SHP77 treated with DMSO at 0.1 percent for 48 hours (cell line): ENCODE data around the gene ANKH.
"Not testable (repeated sequence)": the region's sequence is repeated elsewhere in the genome, so short reads cannot be mapped to it uniquely, and the experiment has no call there.

Source experiments
- DNase-seq: peaks from one replicate; lab custom pipeline; 2025; lab: John Stamatoyannopoulos, UW

ANKH gene

DNA sequence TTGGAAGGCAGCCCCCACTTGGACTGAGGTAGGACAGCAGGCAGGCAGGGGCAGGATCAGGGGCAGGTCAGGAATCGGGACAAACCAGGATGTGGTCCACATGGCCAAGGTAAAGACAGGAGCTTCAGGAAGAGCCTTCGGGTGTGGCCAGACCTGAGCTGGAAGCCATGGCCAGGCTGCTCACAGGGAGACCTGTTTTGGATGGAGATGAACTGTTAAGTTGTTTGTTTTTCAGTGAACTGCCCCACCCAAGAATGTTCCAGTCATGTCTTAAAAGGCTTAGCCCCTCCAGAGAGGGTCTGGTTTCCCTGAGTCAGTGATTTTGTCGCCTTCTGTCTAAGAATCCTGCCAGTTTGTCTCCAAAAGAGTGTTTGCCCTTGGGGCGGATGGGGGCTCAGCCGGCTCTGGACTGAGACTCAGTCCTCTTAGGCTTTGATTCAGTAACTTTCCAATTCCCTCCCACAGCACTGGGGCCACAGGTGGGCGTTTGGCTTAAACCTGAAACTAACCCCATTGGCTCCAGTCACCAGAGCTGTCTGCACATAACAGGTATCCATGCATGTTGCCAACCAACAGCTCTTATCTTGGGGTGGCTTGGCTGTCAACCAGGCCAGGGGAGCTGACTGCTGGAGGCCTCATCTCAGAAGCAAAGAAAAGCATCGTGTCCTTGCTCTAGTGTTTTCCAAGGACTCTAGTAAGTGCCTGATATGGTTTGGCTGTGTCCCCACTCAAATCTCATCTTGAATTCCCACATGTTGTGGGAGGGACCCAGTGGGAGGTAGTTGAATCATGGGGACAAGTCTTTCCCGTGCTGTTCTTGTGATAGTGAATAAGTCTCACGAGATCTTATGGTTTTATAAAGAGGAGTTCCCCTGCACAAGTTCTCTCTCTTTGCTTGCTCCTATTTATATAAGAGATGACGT is 11.3 kb upstream of the ANKH start:
- no peak for DNase-seq

DNA sequence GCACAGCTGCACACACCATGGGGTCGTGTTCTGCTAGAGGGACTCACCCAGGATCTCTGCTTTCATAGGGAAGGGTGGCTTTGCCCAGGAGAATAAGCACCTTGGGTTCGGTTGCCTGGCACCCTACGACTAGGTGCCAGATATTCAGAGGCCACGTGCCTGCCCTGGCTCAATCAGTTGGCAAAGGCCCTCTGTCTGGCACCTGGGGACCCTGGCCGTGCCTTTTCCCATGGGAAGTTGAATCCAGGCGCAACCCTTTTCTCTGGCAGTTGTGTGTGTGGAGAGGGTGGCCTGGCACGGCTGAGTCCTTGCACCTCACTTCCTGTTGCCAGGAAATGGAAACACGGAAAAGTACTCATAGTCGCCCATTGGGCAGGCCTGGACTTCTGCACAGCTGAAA is 10.2 kb upstream of the ANKH start:
- DNase-seq: no peak

DNA sequence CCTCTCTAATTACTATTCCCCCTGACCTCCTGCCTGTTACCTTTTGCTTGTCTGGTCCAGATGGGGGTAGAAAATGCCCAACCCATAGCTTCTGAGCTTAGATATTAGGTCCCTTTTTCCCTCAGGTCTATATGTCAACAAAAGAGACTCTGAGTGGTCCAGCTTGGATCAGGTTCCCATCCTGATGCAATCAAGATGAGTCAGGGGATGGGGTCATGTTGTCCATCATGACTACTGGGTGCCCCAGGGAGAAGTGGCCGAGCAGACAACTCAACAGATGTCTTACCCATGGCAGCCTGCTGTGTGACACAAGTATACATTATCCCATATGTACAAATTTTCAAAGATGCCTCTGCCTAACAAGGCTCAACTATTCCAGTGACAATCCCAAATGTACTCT is 9.1 kb upstream of the ANKH start:
- DNase-seq: no peak

DNA sequence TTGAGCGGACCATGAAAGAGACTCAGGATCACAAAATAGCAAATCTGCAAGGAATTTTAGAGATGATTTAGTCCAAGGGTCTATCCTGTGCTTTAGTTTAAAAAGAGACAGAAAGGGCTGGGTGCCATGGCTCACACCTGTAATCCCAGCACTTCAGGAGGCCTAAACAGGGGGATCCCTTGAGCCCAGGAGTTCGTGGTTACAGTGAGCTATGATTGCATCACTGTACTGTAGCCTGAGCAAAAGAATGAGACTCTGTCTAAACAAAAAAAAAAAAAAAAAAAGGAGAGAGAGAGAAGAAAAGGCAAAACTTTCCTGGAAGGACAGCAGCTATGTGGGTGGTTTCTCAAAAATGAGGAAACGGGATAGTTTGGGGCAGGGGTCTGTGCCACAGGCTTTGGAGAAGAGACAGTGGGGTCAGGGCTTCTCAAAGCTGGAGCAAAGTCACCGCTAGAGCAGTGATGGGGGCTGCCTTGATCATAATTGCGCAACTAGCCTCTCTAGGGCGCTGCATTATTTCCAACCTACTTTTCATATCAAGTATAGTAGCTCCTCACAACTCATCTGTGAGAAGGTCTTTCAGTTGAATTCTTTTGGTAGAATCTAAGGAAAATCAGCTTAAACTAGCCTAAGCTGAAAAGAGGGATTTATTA is 8.5 kb upstream of the ANKH start:
- no peak for DNase-seq

DNA sequence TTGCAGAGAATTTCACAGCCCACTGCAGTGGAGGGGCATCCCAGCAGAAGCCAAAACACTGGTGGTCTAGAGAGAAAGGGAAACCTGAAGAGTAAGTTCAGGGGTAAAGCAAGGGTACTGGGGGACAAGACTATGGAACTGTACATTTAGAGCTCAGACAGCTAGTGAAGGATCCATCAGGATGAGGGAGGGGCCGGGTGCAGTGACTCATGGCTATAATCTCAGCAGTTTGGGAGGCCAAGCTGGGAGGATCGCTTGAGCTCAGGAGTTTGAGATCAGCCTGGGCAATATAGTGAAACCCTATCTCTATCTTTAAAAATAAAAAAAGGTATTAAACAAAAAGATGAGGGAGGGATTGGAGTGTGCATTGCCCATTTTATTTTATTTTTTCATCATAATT is 7.8 kb upstream of the ANKH start:
- no peak for DNase-seq

DNA sequence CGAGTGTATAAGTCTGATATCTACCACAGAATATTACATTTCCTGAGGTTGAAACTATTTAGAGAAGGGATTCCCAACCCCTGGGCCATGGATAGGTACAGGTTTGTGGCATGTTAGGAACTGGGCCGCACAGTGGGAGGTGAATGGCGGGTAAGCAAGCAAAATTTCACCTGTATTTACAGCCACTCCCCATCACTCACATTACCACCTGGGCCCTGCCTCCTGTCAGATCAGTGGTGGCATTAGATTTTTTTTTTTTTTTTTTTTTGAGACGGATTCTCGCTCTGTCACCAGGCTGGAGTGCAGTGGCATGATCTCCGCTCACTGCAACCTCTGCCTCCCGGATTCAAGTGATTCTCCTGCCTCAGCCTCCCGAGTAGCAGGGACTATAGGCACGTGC is 6.6 kb upstream of the ANKH start:
- not testable (repeated sequence) for DNase-seq

DNA sequence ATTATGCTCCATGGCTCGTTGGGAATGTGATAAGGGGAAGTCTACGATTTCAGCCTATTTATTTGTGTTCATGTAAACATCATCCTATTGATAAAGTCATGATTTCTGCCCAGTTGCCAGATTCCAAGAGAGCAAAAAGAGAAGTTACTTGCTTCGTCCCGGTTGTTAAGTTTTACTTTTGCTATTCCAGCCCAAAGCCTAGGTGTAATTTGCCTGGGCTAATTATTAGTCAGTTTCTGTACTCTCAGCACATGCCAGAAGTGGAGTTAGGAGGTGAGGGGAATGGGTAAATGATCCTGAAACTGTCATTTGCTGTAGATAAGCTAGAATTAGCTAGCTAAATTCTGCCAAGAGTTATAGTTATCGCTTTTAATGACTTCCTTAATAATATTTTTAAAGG is 4.5 kb upstream of the ANKH start:
- DNase-seq: no peak

DNA sequence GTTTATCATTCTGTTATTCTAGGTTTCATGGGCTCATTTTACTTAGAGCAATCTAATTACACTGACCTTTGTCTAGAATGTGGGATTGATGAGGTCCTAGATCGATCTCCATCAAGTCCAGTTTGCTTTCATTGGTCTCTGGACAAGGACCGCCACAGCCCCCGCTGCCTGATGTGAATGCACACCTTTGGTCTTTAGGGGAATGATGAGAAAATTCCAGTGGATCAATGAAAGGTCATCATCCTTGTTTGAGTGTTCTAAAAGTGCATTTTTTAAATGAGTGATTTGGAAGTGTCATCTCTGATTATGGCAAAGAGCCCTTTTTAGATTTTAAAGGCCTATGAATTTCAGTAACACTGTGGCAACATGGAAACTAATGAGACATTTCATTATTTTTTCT is 2.2 kb upstream of the ANKH start:
- DNase-seq: no peak

DNA sequence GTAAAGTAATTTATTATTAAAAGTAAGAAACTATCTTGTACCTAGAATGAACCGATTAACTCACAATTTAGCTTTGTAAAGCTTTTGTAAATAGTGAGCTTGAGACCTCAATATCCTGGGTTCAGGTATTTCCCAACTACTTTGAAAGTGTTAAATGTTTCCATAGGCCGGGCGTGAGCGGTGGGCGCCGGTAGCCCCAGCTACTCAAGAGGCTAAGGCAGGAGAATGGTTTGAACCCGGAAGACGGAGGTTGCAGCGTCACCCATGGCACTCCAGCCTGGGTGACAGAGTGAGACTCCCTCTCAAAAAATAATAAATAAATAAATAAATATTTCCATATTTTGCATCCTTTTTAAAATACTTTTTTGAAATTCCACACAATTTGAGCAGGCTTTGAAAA is 1.5 kb upstream of the ANKH start:
- DNase-seq: no peak

DNA sequence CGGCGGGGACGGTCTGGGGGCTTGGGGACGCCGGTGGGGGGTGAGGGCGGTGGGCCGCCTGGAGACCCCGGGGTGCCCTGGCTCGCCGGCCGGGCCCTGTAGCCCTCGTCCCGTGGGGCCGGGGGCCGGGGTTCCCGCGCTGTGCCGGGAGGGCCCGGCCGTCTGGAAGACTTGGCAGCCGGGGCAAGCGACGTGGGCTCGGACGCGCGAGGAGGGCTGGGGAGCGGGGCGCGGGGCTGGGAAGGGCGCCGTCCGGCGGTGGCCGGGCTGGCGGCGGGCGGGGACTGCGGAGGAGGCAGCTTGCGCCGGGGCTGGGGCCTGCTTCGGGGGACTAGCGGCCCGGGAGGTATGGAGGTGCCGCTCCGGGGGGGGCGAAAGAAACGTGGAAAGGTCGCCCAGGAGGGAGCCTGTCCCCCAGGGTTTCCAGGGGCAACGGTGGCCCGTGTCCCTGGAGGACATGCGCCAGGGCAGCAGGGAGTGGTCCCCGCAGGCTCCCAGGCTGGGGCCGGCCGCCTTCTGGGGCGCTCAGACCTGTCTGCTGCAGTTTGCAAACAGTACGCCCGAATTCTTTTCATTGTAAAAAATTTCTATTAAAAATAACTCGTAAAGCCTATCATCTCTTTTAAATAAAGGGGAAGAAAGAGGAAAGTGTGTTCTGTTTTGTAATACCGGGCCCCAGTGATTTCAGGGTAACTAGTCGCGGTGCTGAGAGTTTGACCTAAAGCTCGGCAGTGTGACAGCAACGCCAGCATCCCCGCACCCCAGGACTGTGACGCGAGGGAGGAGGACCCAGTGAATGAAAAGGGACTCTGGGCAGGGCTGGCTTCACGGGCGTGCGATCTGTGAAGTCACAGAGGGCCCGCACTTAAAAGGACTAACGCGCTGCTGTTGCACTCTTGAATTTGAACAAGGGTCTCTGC is 752 bp upstream of the ANKH start:
- peak; percentile 74 for DNase-seq

DNA sequence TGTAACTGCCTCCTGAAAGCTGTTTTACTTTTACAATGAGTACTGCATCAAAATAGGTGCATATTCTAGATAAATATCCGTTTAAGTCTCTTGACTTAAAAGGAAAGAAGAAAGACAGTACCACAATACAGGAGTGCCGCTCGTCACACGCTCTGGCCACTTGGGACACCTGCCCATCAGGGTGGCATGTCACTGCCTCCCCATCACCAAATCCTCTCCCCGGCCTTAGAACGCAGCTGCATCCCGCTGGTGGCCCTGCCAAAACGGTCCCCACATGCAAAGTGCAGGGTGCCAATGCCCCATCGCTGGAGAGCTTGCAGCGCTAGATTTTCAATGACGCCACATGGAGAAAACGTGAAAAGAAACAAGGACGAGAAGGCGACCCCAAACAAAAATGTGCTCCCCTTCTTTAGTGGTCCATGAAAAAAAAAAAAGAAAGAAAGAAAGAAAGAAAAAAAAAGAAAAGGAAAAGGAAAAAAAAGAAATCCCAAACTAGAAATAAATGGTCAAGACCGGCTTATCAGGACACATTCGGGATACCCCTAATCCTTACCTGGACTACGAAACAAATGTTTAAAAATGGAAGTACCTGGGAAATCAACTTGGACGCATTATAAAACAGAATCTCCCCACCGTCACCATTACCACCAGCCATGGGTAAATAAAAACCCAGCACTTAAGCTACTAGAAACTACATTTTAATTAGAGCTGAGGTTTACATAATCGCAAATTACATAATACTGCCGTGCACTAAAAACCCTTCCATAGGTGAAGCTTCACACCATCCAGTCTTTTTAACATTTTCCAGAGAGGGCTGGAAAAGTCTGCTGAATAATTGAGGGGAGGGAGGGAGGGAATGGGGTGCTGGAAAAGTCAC is 1.0 kb downstream of the ANKH start:
- peak; percentile 42 for DNase-seq

DNA sequence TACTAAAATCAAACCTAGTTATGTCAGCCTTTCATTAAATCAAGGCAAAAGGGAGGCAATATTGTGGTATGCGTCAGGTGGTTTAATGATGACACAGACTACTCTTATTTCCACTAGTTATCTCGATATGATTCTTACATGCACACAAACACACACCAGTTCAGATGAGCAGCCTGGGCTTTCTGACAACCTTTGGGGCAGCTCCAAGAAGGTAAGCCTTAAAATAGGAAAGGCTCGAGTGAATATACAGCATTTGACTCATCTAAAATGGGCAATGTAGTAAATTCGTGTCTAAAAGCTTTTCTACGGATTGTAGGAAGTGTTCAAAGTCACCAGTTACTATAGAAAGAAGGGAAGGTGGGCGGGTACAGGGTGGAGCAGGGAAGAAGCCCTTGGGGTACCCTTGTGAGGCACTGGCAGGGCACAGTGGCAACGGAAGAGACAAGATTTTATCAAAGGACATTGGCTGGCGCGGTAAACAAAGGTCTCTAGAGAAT is 1.9 kb downstream of the ANKH start:
- no peak for DNase-seq

DNA sequence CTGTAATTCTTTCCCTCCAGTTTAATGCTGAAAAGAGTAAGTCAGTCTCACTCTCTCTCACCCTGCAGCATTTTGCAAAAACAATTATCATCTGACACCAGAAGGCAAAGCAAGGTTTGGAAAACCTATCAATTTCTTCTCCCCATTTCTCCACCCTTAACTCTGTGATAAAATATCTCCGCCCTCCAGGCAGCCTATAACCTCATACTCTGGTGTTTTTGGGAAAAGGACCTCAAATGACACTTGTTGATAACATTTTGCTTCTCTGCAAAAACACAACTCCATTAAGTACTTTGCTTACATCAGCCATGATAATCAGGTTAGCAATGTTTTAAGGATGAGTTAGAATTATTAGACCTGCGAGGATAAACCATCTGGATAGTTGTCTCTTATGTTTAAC is 2.3 kb downstream of the ANKH start:
- no peak for DNase-seq

DNA sequence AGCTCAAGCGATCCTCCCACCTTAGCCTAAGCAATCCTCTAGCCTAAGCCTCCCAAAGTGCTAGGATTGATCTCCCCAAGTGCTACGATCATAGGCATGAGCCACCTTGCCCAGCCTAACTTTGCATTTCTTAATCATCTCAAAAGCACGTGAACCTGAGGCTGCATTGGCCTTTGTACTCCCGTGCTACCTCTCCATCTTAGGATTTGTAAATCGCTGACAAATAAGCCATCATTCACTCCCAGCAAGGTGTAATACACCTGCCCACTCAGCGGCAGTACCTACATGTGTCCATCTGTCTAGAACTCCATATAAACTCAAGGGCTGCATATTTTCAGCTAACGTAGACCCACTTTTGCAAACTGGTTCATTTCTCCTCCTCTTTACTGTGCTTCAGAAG is 2.8 kb downstream of the ANKH start:
- no peak for DNase-seq

DNA sequence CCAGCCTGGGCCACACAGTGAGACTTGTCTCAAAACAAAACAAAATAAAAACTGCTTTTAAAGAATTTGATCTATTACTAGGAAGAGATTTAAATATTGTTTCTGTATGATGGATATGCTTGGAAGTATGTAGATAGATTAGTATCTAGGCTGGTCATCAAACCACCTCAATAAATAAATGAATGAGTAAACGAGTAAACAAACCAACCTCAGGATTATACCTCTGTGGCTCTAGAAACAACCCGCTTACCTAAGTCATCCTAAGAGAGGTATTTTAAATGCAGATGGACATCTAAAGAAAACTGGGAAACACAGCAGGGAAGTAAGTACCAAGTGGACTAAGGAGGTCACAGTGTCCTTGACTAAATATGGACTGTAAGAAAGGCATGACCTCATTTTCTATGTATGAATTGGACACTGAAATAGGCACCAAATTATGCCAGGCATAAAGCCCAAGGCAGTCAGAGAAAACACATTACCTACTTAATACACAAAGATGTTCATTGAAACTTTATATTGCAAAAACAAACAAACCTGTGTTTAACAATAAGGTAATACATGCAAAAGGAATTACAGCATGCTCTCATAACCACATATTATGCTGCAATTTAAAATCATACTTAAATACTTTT is 7.3 kb downstream of the ANKH start:
- DNase-seq: no peak

DNA sequence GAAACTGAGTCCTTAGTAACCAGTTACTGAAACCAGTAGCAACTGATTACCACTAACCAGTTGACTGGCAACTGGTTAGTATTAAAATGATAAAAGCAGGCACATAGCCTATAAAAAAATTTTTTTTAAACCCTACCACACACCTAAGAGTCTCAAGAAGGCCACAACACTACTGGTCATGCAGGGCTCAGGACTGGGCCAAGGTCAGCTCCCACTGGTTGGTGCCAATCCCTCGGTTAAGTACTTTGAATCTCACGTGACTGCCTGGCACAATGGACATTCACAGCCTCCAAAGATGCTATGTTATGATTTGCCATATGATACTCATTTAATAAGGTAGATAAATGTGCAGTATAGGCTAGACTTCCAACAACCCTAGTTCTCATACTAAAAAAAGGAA is 8.5 kb downstream of the ANKH start:
- no peak for DNase-seq

DNA sequence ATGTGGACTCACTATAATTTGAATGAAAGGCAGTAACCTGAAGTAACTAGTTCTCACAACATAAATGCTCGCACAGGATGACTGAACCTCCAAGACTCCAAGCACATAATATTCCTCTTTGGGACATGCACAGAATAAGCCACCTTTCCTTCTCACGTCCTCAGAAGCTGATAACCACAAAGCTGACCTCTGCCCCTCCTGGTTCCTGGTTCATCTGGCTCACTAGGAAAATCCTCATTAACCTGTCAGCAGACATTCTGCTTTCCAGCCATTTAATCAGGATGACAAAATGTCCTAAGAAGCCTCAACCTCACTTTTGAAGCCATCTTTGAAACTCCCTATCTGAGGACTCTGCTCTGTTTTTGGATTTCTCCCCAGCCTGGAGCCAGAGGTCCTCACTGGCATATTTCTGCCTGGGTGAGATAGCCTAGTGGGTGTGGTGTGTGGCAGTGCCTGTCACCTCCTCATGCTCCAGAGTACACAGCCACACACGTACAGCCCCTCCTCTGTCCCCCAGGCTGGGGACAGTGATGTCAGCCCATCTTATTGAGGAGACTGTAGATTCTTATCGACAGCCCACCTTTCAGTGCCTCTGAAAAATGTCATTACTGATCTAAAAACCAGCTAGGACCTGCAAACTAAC is 10.3 kb downstream of the ANKH start:
- DNase-seq: no peak

DNA sequence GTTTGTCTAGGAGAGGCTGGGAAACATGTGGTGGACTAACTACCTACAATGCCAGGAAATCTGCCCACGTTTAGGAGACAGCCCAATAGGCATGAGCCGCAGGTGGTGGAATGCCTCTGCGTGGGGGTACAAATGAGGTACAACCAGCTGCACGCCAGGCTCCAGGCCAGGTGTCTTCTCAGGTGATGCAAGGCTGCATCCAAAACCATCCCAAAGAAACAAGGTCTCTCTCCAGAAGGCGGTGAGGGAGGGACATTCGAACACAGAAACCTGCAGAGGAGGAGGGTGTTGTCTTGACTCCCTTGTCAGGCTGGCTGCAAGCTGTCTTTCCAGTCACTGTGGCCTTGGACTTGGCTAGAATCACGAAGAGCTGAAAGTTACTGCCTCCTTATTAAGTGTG is 11.6 kb downstream of the ANKH start:
- no peak for DNase-seq

DNA sequence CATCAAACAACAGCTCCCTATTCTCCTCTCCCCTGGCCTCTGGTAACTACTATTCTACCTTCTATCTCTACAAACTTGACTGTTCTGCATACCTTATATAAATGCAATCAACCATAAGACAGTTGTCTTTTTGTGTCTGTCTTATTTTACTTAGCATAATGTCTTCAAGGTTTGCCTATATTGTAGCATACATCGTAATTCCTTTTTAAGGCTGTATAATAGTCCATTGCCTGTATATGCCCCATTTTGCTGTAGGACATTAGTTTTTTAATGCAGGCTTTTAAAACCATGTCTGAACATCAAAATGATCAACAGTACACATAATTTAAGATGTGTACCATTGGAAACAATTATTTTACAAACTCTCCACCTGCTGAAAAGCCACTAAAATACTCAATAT is 12.4 kb downstream of the ANKH start:
- no peak for DNase-seq

DNA sequence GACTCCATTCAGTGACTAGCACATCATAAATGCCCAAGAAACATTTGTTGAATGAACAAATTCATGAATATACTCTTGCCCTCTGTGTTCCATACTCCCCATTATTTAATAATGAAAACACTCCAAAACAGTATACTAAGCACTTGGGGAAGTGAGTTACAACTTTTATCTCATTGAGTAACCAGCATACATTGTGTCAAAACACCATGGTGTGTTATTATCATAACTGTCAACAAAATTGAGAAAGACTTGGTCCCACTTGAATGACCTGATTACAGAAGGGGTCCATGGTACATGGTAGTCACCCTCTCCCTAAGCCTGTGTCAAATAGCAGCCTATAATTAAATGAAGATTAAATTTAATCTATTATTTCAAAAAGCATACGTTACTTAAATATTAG is 16.2 kb downstream of the ANKH start:
- DNase-seq: no peak
